NCI-H146 (cell line): ENCODE data around the gene MFAP3L.
"Not testable (repeated sequence)": the region's sequence is repeated elsewhere in the genome, so short reads cannot be mapped to it uniquely, and the experiment has no call there.

Experiments used
- DNase-seq: peaks from one replicate; lab custom pipeline; 2025; lab: John Stamatoyannopoulos, UW

The MFAP3L gene

DNA sequence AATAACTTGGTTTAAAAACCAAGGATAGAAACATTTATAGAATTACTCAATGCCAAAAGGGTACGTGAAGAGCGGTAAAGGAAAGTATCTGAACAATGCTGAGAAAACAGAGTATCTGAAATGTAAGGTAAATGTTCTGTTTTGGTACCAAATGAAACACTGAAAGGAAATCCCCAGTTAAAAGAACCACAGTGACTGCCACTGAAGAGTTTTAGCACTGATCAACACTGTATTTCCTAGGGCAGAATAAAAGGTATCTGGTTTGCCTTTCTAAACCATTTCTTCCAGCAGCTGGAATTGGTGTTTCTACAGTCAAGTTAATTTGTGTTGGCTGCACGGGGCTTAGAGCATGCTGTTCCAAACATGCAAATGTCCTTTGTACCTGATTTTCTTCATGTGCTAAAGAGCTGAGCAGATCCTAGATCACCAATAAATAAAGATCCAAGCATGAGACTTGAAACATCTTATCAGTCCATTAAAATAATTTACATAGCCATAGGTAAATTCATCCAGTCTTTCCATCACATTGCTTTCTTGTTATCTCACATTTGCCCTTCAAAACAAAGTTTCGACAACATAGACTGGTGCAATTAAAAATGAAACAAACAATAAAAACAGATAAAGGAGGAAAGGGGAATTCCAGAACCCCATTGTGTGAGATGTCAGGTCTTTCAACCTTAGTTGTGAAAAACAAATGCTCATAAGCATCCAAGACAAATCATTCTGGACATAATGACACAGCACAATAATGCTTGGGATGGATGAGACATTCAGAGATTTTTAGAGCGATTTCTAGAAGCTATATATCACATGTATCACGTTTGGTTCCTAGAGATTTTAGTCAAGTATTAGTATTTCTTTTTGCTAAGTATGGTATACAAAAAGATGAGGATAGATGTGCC lies 38.6 kb downstream of the MFAP3L start:
- DNase-seq, result no peak

DNA sequence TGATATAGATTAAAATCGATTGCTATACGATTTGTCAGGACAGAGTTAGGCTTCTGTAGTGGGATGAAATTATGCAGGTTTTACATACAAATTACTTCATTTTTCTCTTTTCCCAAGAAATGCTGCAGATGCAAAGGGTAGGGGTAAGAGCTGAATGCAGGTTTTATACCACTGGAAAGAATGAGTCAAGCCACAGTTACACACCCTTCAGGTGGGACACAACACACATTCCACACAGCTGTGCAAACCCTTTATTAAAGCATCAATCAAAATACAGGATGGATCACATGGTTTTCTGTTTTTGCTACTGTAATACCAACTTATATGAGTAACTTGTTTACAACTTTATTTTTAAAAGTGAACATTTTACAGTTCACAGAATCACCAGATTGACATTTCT lies 39.8 kb downstream of the MFAP3L start:
- DNase-seq, result no peak

DNA sequence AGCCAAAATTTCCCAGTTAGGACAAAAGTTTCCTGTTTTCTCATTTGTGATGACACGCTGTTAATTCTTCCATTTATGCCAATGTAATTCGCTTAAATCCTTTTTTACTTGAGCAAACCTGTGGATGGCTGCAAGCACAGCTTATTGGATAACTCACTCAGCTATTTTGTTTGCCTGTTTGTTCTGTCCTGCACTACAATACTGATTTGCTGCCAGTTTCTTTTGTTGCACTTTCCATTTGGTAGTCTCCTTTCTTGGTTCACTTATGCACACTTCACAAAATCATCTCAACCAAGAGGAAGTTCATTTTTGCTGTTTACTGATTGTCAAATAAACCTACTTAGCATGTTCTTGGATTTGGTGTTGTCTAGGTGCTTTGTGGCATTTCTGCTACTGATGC lies 40.3 kb downstream of the MFAP3L start:
- DNase-seq, result no peak

DNA sequence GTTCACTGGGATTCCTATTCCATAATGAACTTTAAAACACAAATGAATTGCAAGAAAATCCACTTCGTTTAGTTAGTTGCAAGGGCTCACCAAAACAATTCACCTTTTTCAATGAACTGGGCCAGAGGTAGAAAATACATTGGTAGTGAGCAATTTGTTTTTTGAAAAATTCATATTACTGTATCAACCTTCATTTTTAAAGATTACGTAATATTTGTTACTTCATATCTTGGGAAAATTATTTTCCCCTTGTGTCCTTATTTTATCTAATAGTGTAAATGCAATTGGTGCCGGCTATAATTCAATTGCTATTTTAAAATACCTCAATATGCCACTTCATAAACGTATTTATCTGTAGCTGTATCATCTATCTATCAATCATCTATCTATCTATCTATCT lies 41.5 kb downstream of the MFAP3L start:
- no peak for DNase-seq

DNA sequence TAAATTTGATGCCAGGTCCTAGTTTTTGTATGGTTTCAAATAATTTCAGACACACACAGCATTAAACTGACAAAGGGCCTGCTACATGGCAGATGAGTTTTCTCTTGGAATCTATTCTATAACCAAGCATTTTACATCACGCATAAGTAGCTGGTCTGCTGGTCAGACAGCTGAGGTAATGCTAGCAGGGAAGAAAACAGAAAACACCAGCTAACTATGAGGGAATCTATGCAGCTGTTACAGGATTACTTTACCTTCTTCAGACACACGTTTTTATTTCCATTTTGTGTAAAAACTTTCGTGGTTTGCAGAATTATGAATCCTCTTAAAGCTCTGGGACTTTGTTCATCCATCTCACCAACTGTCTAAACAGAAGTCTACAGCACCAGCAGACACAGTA lies 42.0 kb downstream of the MFAP3L start:
- no peak for DNase-seq

DNA sequence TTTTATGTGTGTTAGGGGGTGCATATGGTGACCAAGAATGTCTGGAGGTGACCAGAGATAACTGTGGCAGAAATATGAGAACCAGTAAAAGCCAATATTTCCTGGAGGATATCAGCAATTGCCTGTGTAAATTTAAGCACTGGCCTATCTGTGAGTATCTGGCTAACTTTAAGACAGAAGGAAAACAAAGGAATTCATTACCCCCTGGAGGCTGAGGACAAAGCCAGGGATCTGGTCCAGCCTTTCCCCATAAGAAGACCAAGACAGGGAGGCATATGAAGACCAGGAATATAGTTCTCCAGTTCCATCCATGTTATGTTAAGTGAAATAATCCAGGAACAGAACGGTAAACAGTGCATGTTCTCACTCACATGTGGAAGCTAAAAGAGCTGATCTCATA lies 49.2 kb downstream of the MFAP3L start:
- DNase-seq, result no peak

DNA sequence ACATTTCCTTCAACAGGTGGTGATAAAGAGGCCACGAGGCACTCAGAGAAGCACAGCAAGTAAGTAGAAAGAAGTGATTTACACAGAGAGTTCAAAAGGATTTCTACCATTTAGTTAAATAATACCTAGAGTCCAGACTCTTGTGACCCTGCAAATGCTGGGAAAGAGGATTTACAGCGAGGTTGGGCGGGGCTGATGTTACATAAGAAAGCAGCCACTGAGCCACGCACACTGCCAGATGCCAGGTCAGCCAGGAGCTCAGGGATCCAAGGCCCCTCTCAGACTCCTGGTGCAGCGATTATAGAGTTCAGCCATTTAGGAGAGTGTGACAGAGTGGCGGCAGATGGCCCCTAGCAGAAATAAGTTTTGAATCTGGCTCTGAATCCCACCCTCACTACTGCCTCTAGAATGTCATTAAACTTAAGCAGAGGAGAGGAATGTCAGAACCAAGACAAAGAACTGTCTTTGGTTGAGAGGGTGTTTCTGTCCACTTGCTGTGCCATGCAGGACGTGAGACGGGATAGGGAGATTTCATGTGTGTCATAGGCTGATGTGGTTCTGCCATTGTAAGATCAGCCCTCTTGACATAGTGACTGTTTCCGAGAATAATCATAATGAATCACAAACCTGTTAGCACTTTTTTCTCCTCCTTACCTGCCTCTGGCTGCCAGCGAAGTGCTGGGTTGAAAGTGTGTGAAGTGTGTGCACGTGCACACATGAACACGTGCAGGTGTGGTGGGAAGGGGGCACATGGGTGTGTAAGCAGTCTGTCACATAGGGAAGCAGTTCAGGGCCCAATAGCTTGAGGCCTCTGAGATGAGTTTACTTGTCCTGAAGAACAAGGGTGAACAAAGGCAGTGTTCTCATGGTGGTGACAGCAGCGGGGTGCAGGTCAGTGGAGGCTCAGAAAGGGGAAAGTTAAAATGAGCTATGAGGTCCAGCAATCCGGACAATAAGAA lies 50.1 kb downstream of the MFAP3L start:
- DNase-seq, result no peak

DNA sequence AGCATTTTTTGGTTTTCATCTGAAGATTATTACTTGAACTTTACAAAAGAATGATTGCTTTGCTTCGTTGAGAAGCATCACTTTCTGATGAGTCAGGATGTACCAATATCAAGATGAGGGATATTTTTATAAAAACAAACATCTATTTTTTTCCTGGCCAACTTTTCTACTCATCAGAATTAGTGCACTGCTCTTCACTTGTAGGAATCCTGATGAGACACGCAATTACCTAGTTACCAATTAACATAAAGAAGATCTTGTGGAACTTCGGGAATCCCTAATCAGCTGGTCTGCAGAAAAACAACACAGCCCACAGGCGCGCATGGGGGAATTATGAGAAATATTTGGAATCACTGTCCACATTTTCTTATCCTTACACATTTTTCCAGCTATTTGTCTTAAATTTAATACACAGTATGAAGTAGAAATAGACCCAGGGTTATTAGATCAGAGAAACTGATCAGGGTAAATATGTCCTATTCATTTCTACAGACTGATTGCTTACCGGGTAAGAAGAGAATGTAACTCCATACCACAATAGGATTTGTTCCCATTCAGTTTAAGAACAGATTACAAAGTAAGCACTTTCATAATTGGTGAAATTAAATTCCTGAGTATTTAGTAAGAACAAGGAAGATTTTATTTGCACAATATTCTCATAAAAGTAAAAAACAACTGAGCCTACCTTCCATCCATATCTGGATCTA lies 50.9 kb downstream of the MFAP3L start:
- no peak for DNase-seq

DNA sequence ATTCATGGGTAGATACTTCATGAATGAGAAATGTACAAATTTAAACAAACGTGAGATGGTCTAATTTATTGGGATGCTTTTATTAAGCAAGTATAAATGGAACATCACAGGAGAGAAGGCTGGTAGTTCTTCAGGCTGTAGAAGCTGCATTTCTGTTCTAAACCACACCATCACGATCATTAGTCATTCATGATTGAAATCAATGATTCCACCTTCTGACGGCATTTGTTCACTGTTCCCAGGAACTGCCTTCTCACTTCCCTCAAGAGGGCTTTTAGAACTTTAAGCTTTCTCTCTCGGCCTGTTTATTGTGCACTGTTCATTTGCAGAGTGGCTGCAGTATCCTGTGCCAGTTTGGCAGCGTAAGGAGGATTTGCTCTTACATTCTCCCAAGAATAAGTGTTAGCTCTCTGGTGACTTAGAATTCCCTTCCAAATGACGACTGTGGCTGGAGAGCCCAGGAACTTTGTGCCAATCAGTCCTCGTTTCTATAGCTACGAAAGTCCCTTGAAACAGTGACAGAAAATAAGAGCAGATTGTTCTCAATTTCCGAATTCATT lies 54.7 kb downstream of the MFAP3L start:
- DNase-seq, result no peak

DNA sequence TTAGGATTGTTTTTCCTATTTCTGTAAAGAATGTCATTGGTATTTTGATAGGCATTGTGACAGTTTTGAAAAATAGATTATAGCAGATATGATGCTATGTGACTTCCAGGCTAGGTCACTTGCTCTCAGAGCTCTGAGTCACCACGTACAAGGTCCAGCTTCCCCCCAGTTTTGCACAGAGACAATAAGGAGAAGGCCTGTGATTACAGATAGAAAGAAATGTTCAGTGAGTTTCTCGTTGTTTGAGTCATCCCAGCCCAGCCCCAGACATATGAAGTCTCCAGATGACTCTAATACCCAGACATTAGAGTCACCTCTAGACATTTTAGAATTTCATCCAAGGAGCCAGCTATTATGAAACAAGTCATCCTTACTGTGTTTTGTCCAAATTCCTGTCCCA lies 57.2 kb downstream of the MFAP3L start:
- DNase-seq, result no peak

DNA sequence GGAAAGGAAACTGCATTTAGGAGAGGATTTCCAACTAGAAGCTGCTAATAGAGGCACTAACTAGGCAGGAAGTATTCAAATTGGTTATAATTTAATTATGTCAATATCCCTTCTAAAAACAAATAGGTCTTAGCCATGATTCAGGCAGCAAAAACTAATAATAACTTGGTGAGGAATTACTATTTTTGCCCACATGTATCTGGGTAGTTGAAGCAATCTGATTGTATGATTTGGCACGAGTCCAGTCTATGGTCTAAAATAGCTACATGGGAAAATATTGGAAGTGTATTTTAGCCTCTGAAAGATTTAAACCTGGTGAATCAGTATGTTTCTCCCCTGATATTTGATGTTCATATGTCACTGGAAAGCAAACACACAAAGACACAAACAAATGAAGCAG lies 62.2 kb downstream of the MFAP3L start:
- no peak for DNase-seq

DNA sequence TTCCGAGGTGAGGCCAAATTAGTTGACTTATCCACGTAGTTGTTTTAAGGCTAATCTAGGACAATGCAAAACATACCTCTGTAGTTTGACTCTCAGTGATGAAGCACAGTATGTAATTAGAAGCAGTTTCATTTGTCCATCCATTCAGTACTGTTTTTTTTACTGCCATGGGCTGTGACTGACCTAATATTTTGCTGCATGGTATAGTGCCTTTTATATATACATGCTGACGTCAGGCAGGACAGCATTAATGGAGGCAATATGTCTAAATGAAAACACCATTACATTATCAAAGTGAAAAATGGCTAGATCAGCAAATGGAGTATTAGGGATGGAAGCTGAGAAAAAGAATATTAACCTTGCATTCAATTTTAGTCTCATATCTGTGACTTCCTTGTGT lies 66.9 kb downstream of the MFAP3L start:
- no peak for DNase-seq

DNA sequence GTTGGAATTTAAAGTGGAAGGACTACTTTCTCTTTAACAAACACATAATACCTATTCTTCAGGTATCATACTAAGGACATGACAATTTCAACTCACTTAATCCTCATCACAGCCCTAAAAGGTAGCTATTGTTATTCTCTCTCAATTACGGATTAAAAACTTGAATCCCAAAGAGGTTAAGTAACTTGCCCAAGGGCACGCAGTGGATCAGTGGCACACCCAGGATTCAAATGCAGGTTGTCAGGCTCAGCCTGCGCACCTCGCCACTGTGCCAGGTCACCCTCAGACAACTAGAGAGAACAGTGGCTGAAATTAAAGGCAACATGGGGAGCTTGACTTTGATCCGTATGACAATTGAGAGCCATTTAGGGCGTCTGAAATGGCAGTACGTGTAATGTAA lies 67.6 kb downstream of the MFAP3L start:
- DNase-seq, result no peak

DNA sequence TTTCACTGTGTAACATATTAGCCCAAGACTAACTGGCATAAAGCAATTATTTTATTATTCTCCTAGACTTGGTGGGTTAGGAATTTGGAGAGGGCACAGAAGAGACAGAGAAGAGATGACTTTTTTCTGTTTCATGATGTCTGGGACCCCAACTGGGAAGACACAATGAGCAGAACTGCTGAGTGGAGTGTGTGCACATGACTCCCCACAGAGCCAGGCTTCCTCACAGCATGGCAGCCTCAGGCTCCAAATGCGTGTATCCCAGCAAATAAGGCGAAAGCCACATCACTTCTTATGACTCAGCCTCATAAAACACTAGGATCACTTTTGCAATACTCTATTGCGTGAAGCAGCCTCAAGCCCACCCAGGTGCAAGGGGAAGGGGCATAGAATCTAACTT lies 68.4 kb downstream of the MFAP3L start:
- DNase-seq, result no peak

DNA sequence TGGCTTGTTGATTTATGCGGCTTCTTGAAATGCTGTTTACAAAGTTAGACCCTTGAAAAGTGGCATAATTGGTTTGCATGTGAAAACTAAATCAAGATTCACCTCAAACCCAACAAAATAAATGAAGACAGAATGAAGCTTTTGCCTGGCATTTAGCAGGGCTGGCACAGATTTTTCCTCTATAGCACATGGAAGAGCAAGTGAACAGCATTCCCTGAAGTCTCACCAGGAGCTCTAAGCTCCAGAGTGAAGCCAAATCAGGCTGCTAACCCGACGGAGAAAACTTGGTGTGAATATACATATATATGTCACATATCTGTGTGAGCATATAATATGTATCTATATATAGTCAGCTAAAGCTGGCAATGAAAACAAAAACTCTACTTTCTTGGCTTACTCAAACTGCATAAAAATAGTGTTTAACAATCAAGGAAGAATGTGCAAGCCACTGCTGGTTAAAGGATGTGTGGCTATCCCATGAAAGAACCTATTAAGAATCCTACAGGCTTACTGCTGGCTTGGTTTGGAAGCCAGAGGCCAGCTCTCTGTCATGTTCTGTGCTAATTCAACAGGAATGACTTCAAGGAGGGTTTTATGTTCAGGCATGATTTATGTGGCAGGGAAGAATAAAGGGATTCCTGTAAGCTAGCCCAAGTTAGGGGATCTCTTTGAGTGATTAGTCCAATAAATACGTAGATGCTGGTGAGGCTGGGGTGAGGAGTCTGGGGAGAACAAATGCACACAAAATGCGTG lies 69.9 kb downstream of the MFAP3L start:
- DNase-seq, result no peak

DNA sequence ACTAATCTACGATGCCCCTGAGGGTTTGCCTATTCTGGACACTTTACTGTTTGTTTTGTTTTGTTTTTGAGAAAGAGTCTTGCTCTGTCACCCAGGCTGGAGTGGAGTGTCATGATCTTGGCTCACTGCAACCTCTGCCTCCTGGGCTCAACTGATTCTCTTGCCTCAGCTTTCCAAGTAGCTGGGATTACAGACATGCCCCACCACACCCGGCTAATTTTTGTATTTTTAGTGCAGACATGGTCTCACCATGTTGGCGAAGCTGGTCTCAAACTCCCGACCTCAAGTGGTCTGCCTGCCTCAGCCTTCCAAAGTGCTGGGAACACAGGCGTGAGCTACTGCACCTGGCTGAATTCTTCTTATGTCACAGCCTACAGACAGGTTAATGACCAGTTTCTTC lies 70.7 kb downstream of the MFAP3L start:
- DNase-seq, result no peak

DNA sequence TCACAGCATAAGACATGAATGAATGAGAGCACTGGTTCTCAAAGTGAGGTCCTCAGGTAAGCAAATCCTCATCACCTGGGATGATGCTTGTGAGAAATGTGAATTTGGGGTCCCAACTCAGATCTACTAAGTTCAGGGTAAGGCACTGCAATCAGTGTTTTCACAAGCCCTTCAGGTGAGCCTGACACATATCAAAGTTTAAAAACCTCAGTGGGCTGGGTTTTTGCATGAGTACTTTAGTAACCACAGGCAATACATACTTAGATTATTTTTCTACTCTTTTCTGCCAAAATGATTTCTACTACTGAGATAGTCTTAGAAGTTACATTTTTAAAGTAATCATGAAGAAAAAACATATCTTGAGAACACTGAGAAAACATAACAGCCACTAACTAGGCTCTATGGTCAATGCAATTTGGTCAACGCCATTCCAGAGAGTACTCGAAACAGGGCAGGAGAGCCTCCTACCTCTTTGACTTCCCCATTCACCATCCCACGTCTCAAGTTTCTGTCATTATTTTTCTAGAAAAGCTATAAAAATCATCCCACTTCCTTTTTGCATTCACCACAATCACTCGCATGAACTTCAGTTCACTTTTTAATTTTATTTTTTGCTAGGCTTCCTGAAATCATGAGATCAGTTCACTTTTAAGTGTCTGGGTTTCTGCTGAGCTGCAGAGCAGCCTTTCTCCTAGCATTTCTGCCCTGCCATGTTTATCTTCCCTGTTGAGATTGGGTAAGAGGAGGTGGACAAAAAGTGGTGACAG lies 73.8 kb downstream of the MFAP3L start:
- DNase-seq, result no peak

DNA sequence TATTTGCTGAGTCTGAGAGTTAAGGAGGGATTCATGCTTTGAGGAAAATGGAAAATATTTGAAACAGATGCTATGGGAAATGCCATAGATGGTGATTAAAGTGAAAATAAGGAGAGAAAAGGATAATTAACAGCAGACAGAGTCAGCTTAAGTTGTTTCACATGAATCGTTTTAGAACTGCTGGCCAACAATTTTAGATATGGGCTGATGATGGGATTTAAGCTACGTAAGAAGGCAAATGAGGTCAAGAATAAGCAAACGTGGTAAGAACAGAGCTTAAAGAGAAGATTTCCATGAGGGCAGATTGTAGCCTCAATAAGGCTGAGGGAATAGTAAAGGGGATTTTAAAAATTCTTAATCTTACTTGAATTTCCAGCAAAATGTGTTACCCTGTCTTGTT lies 77.9 kb downstream of the MFAP3L start:
- no peak for DNase-seq

DNA sequence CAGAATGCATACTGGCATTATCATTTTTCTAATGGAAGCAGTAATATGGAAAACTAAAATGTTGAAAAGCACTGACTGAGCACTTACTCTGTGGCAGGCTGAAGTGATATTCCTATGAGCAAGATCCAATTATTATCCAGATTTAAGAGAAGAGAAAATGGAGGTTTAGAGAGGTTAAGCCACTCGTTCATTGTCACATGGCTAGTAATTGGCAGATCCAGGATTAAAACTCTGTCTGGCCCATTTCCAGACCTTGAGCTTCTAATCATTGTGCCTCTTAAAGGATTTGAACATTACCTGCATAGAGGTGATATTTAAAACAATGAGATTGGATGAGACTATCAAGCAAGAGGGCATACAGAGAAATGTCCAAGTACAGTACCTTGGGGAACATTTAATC lies 80.6 kb downstream of the MFAP3L start:
- DNase-seq, result no peak

DNA sequence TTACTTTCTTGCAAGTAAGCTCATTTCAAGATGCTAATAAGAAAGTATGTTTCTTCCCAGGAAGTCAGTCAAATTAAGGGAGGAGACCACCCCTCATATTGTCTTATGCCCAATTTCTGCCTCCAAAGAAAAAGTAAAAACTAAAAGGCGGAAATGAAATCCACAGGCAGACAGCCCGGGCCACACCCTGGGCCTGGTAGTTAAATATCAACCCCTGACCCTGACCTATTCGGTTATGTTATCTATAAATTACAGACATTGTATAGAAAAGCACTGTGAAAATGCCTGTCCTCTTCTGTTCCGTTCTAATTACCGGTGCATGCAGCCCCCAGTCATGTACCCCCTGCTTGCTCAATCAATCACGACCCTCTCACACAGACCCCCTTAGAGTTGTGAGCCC lies 82.6 kb downstream of the MFAP3L start:
- DNase-seq, result not testable (repeated sequence)

DNA sequence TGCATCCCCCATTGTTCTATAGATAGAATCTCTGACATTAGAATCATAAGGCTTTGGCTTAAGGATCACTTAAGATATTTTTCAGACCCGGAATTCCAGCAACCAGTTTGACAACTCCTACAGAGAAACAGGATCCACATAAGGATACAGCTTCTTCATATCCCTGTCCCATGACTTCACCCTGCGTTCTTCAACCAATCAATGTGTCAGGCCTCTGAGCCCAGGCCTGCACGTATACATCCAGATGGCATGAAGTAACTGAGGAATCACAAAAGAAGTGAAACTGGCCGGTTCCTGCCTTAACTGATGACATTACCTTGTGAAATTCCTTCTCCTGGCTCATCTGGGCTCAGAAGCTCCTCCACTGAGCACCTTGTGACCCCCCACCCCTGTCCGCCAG lies 85.1 kb downstream of the MFAP3L start:
- DNase-seq, result no peak
